ENCODE data around the gene SUMO3.

DNA sequence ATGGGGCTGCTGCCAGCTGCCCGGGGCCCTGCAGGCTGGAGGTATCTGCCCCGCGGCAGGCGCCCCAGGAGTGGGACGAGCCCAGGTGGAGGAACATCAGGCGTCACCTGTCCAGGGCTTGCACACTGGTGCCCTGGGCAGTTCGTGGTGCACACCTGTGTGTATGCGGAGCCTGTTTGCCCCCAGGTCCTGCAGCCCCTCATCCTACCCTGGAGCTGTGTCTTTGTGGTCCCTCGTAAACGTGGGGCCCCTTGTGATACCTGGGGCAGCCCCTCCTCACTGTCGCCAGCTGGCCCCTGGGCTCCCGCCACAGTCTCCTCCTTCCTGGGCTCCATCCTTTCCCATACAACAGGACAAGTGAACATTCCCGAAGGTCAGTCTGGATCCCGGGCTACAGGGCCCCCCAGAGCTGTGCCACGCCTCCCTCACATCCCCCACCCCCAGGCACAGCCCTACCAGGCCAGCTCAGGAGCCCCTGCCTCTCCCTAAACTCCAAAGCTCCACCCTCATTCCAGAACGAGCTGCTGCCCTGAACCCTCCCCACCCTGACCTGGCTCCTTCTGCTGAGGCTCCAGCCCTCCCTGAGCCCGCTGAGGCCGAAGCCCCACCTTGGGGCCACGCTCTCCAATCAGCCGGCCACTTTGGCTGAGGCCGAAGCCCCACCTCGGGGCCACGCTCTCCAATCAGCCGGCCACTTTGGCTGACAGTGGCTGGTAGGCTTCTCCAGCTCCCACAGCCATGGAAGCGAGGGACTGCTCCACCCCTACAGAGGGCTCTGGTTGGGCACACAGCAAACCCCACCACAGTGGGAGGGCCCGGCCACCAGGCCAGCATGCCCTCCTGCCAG, 58.9 kb downstream of the SUMO3 start:
- TF ChIP-seq, protein P1, sequence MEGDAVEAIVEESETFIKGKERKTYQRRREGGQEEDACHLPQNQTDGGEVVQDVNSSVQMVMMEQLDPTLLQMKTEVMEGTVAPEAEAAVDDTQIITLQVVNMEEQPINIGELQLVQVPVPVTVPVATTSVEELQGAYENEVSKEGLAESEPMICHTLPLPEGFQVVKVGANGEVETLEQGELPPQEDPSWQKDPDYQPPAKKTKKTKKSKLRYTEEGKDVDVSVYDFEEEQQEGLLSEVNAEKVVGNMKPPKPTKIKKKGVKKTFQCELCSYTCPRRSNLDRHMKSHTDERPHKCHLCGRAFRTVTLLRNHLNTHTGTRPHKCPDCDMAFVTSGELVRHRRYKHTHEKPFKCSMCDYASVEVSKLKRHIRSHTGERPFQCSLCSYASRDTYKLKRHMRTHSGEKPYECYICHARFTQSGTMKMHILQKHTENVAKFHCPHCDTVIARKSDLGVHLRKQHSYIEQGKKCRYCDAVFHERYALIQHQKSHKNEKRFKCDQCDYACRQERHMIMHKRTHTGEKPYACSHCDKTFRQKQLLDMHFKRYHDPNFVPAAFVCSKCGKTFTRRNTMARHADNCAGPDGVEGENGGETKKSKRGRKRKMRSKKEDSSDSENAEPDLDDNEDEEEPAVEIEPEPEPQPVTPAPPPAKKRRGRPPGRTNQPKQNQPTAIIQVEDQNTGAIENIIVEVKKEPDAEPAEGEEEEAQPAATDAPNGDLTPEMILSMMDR (IDR thresholded peaks at IDR 0.05) = no peak
- TF ChIP-seq POLR2AphosphoS5 (IDR thresholded peaks at IDR 0.05) = no peak
